Ectodermal cell (in vitro differentiated cells): ENCODE measurements around the gene STARD3.

ENCODE experiments used
- H3K27ac ChIP-seq: 2 replicates; pipeline ENCODE4 v1.7.0; 2013; ENCODE audit warnings: mild to moderate bottlenecking, low read depth, low read length; ENCODE audit not compliant: insufficient read depth, poor library complexity, severe bottlenecking
- H3K27me3 ChIP-seq: 2 replicates; pipeline ENCODE4 v1.7.0; 2013; ENCODE audit warnings: mild to moderate bottlenecking, low read length; ENCODE audit not compliant: insufficient read depth, control insufficient read depth, poor library complexity, severe bottlenecking
- H3K36me3 ChIP-seq: one replicate; pipeline ENCODE4 v1.7.0; 2013; ENCODE audit warnings: low read length; ENCODE audit not compliant: control insufficient read depth, insufficient read depth
- H3K4me1 ChIP-seq: one replicate; pipeline ENCODE4 v1.7.0; 2013; ENCODE audit warnings: low read length; ENCODE audit not compliant: control insufficient read depth, insufficient read depth
- H3K4me3 ChIP-seq: 2 replicates; pipeline ENCODE4 v1.7.0; 2013; ENCODE audit warnings: low read depth, low read length, control low read depth; ENCODE audit not compliant: insufficient read depth
- H3K9me3 ChIP-seq: 2 replicates; pipeline ENCODE4 v1.7.0; 2013; ENCODE audit warnings: mild to moderate bottlenecking, low read length, moderate library complexity; ENCODE audit not compliant: control insufficient read depth
- WGBS, 2 experiments: methylation state at CpG; one replicate each; pipeline ENCODE4 v1.1.7; 2013; ENCODE audit warnings: missing lambda C conversion rate in 2 of 2; 5-methylcytosine and 5-hydroxymethylcytosine counted together

The STARD3 gene

DNA sequence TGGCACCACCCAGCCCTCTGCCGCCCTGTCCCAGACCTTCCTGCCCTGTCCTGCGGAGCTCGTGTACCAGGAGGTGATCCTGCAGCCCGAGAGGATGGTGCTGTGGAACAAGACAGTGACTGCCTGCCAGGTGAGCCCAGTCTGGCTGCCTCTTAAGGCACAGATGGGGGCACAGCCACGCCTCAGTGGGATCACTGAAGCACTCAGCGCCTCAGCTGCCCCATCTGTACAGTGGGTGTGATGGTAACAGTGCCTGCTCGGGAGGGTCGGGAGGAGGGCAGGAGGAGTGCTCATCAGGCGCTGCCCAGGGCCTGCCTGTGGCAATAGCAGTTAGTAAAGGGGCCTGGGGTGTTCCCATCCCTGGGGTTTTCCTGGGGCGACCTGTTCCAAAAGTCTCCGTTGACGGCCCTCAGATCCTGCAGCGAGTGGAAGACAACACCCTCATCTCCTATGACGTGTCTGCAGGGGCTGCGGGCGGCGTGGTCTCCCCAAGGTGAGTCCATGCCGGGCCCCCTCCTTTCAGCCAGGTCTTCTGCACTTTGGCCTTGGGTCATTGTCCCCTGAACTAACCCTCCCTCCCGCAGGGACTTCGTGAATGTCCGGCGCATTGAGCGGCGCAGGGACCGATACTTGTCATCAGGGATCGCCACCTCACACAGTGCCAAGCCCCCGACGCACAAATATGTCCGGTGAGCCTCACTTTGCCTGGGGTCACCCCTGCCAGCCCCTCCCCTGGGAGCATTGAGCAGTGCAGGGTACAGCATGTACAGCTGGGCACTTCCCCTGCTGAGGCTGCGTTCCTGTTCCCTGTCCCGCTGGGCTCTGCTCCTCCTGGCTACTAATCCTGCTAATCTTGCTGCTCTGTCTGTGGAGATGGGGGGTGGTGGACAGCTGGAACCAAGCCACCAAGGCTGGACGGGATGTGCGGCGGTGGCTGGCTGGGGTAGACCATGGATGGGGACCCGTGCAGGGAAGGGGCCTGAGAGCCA is 23.7 kb downstream of the STARD3 start:
- Histone ChIP-seq H3K36me3 (peaks cover 4% of the 10 kb centered on the region), H3K4me1 (peaks cover 18% of the 10 kb centered on the region), H3K4me3 (no peak overlapping the region), H3K9me3 (no peaks in the 10 kb centered on the region), H3K27ac (no peak overlapping the region), H3K27me3 (peaks cover 3% of the 10 kb centered on the region)
- 94 to 96% methylated on average over 35 of the region's 35 CpGs for WGBS, 2 experiments

DNA sequence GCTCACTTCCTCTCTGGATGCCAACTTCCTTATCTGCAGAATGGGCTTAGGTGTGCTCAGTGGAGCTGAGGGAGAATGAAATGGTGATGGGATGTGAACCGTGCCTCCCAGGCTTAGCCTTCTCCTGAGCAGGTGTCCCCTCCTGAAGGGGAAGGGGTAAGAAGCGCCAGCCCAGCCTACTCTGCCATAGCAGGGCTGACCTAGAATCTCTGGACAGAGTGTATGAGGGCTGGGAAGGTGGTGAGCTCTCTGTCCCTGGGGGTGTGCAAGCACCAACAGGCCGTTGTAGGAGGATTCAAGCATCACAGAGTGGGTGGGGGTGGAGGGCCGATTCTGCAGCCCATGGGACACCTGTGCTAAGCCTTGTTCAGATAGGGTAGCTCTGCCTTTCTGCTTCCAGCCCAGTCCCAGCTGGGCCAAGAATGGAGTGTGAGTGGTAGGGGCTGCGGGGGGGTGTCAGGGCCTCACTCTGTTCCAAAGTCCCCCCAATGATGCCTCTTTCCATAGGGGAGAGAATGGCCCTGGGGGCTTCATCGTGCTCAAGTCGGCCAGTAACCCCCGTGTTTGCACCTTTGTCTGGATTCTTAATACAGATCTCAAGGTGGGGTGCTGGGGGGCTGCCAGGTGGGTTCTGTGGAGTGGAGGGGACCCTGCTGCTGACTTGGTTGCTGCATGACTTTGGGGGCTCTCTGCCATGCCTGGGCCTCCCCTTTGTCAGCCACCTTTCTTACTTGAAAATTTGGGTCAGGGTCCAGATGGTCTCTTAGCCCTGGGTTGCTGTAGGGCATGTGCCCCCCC is 25.0 kb downstream of the STARD3 start:
- H3K4me3 ChIP-seq: no peak overlapping the region
- no peak overlapping the region for H3K27ac ChIP-seq
- peaks cover 23% of the 10 kb centered on the region for H3K4me1 ChIP-seq
- peaks cover 4% of the 10 kb centered on the region for H3K36me3 ChIP-seq
- no peaks in the 10 kb centered on the region for H3K9me3 ChIP-seq
- H3K27me3 ChIP-seq: peaks cover 15% of the 10 kb centered on the region
- WGBS, 2 experiments: 92% methylated on average over 8 of the region's 8 CpGs

DNA sequence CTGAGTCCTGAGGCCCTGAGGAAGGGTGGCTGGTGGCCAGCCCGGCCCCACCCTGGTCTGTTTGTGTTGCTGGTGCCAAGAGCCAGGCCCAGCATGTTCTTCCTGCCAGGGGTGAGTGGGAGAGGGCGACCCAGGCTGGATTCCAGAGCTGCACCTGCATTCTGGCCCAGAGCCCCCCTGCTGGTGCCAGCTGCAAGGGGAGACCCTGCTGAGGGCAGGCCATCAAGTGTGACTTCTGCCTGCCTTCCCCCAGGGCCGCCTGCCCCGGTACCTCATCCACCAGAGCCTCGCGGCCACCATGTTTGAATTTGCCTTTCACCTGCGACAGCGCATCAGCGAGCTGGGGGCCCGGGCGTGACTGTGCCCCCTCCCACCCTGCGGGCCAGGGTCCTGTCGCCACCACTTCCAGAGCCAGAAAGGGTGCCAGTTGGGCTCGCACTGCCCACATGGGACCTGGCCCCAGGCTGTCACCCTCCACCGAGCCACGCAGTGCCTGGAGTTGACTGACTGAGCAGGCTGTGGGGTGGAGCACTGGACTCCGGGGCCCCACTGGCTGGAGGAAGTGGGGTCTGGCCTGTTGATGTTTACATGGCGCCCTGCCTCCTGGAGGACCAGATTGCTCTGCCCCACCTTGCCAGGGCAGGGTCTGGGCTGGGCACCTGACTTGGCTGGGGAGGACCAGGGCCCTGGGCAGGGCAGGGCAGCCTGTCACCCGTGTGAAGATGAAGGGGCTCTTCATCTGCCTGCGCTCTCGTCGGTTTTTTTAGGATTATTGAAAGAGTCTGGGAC is 25.8 kb downstream of the STARD3 start:
- H3K27ac ChIP-seq: no peak overlapping the region

DNA sequence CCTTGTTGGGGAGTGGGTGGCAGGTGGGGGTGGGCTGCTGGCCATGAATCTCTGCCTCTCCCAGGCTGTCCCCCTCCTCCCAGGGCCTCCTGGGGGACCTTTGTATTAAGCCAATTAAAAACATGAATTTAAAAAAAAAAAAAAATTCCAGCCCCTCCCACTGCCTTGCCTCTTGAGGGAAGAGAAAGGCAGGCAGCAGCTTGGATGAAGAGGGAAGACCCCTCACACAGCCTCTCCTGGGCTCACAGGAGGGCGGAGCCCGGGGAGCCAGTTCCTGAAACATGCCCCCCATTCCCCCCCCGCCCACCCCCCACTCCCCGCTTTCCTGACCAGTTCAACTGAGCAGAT is 26.4 kb downstream of the STARD3 start:
- Histone ChIP-seq H3K27me3 (peaks cover 29% of the 10 kb centered on the region), H3K4me3 (no peak overlapping the region), H3K36me3 (no peaks in the 10 kb centered on the region), H3K9me3 (no peaks in the 10 kb centered on the region), H3K27ac (no peak overlapping the region), H3K4me1 (peaks cover 26% of the 10 kb centered on the region)
- WGBS, 2 experiments: 69 to 100% methylated on average over 1 to 2 of the region's 4 CpGs

More for the DNA sequence above, 25.8 kb downstream of the STARD3 start:
- Histone ChIP-seq H3K27me3 (peaks cover 23% of the 10 kb centered on the region), H3K4me1 (peaks cover 26% of the 10 kb centered on the region), H3K9me3 (no peaks in the 10 kb centered on the region), H3K36me3 (peaks cover 2% of the 10 kb centered on the region), H3K4me3 (no peak overlapping the region)
- WGBS, 2 experiments: 82 to 85% methylated on average over 22 of the region's 22 CpGs

DNA sequence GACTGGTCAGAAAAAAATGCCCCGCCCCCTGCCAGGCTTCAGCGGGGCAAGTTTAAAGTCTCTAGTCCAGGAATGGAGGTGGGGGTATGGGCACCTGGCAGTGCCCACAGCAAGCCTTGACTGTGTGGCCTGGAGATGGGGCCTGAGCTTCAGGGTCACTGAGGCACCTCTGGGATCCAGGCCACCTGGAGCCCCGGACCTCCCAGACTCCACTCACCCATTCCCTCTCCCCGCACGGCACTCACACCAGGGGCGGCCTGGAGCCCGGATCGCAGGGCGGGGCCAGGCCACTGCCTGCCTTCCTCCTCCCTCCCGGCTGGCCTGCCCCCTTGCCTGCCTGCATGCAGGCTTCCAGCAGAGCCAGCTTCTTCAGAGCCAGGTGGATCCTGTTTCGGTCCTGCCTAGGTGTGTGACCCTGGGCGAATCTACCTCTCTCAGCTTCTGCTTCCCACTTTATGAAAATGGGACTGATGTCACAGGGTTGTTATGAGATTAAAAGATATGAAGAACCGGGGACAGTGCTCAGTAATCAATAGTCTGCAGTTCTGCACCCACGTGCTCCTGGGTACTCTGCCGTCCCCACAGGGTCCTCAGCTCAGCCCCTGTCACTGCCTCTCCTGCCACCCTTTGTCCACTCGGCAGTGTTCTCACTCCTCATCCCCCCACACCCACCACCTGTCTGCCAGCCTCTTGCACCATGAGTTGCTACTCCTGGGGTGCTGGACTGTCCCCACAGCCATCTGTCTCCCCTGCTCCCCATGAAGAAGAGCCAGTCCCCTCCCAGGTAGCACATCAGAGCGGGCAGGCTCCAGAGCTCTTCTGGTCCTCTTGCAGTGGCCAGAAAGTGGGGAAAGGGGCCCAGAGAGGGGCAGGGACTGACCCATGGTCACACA is 27.0 kb downstream of the STARD3 start:
- no peaks in the 10 kb centered on the region for H3K9me3 ChIP-seq
- H3K4me1 ChIP-seq: peaks cover 26% of the 10 kb centered on the region
- WGBS, 2 experiments: 22 to 23% methylated on average over 17 of the region's 17 CpGs
- no peaks in the 10 kb centered on the region for H3K36me3 ChIP-seq
- H3K27ac ChIP-seq: no peak overlapping the region
- peaks cover 35% of the 10 kb centered on the region for H3K27me3 ChIP-seq
- H3K4me3 ChIP-seq: no peak overlapping the region

DNA sequence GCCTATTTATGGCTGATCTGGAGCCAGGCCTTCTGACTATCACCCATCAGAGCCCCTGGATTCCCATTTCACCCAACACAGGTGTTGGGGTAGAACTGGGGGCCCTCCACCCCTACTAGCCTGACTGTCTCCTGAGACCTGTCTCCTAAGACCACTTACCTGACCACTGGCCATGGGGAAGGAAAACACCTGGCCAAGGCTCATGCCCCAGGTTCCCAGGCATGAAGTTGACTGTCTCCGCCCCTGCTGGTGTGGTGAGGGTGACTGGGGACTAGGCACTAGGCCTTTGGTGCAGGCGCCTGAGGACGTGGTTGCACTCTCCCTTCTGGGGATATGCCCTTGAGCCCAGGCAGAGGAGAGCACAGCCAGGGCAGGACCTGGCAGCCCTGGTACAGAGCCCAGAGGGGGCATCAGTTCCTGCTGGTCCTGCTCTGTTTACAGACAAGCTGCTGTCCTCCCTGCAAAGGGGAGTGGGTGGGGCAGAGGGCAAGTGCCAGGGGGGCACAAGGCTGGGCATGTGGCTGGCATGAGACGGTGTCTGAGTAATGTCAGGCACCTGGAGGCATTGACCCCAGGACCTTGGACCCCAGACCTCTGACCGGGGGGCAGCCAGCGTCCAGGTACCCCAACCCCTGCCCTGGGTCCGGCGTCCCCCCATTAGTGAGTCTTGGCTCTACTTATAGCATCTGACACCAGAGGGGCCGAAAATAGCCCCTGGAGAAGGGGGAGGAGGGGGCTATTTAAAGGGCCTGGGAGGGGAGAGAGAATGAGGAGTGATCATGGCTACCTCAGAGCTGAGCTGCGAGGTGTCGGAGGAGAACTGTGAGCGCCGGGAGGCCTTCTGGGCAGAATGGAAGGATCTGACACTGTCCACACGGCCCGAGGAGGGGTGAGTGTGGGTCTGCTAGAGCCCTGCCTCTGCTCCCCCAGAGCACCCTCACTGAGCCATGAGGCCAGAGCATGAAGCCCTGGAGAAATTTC is 27.9 kb downstream of the STARD3 start, which contains the start of gene TCAP:
Gene TCAP (plus strand): TSS at position 769 of the 981 bp plus-strand sequence. CDS start 11 bp downstream, at position 780.
- WGBS, 2 experiments: 75 to 76% methylated on average over 15 of the region's 15 CpGs
- Histone ChIP-seq H3K27ac (no peak within 1 kb of the TSS), H3K9me3 (no peaks in the 10 kb centered on the region), H3K4me3 (no peak within 1 kb of the TSS), H3K36me3 (no peaks in the 10 kb centered on the region), H3K27me3 (peaks cover 45% of the 10 kb centered on the region), H3K4me1 (peaks cover 26% of the 10 kb centered on the region)

DNA sequence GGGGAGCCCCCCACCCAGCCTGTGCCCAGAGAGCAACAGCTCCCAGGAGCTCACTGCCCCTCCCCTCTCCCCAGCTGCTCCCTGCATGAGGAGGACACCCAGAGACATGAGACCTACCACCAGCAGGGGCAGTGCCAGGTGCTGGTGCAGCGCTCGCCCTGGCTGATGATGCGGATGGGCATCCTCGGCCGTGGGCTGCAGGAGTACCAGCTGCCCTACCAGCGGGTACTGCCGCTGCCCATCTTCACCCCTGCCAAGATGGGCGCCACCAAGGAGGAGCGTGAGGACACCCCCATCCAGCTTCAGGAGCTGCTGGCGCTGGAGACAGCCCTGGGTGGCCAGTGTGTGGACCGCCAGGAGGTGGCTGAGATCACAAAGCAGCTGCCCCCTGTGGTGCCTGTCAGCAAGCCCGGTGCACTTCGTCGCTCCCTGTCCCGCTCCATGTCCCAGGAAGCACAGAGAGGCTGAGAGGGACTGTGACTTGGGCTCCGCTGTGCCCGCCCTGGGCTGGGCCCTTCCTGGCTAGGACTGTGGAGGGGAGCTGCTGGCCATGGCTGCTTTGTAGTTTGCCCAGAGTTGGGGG is 28.8 kb downstream of the STARD3 start:
- Histone ChIP-seq H3K4me3 (no peak overlapping the region), H3K4me1 (peaks cover 26% of the 10 kb centered on the region), H3K9me3 (no peaks in the 10 kb centered on the region), H3K27ac (no peak overlapping the region), H3K36me3 (no peaks in the 10 kb centered on the region), H3K27me3 (peaks cover 53% of the 10 kb centered on the region)
- WGBS, 2 experiments: 72 to 75% methylated on average over 17 of the region's 17 CpGs

DNA sequence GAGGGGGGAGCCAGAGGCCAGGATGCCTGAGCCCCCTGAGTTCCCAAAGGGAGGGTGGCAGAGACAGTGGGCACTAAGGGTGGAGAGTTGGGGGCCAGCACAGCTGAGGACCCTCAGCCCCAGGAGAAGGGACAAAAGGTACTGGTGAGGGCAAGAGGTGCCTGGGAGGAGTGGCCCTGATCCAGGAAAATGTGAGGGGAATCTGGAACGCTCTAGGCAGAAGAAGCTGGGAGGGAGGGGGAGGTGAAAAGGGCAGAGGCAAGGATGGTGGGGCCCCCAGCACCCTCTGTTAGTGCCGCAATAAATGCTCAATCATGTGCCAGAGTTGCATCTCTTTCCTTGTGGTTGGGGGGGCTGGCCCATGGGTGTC is 29.3 kb downstream of the STARD3 start:
- peaks cover 22% of the 10 kb centered on the region for H3K4me1 ChIP-seq
- no peak overlapping the region for H3K27ac ChIP-seq
- WGBS, 2 experiments: 62 to 69% methylated on average over 2 of the region's 2 CpGs
- H3K4me3 ChIP-seq: no peak overlapping the region
- no peaks in the 10 kb centered on the region for H3K9me3 ChIP-seq
- H3K36me3 ChIP-seq: no peaks in the 10 kb centered on the region
- H3K27me3 ChIP-seq: peaks cover 55% of the 10 kb centered on the region
